ENCODE results near the gene KLHDC9.
"Not testable (repeated sequence)": the region's sequence is repeated elsewhere in the genome, so short reads cannot be mapped to it uniquely, and the experiment has no call there.

The KLHDC9 gene

DNA sequence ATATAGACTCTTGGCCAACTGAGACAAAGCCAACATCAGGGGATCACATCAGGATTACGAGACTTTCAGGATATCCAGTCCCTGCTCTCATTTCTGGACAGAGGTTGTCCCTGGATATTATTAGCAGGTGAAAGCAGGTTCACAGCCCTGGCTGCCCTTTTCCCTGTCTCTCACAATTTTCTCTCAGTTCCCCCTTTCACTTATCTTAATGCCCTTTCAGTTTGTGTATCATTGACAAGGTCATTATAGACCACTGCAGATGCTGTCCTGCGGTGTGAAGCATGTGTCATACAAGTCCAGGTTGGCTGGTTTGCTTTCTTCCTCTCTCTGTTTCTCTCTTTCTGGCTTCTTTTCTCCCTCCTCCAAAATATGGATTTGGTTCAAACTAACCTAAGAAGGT lies 2.1 kb upstream of the KLHDC9 start:
- no peak for DNase-seq (ENCODE audit: low read depth in 2 of 2)

DNA sequence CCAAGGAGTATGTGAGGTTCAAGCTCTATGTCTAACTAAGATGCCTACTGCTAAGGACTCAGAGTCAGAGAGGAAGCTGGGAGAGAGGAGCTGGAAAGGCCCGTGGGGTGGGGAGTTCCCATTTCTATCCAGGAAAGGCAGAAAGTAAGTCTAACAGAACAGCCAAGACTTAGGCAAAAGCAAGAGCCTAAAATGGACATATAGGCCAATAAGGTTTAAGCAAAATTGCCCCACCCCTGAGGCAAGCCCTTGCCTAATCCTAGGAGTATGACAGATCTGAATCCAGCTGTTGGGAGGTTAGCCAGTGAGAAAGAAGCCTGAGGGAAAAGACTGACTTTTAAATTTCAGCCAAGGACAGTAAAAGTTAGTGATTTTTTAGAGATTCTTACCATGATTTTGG lies 1.6 kb upstream of the KLHDC9 start:
- DNase-seq (ENCODE audit: low read depth in 2 of 2), result no peak

DNA sequence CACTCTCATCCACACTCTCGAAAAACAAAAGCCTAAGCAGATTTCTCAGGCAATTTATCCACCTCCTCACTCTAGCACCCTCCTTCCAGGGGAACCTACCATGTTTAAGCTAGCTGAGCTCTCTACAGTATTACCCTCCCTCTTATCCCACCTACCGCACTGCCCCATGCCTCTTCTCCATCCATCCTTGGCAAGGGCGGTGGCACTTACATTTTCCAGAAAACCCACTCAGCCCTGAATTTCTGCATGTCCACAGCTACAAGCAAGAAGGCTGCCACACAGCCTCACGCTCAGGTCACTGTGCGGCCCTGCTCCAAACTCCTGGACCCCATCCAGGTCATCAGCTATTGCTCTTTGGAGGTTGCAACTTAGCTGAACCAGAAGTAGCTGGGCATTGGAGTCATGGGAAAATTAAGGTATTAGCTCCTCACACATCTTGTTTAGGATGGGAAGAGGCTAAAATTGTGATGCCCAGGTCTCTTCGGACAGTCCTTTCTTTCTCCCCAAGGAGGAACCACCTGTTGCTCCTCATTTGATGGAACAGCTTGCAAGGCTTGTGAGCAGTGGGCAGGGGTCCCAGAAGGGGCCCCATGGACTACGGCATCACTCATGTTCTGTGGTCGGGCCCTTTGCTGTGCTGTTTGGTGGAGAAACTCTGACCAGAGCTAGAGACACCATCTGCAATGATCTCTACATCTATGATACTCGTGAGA lies 1.1 kb downstream of the KLHDC9 start:
- no peak for DNase-seq (ENCODE audit: low read depth in 2 of 2)

DNA sequence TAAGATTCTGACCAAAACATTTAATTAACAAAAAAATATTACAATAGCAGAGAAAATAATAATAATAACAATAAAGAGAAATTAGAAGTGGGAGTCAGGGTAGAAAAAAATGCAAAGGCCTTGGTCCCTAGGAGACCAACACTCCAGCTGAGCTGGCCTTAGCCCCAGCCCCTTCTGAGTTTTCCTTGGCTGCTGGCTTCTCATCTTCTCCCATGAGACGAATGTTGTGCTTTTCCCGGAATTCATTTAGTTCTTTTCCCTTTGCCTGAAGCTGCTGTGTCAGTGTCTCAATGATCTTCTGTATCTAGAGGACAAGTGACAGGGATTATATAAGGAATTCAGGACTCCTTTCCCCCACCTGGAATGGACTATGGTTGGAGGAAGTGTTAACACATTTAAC lies 2.4 kb downstream of the KLHDC9 start:
- no peak for DNase-seq (ENCODE audit: low read depth in 2 of 2)

DNA sequence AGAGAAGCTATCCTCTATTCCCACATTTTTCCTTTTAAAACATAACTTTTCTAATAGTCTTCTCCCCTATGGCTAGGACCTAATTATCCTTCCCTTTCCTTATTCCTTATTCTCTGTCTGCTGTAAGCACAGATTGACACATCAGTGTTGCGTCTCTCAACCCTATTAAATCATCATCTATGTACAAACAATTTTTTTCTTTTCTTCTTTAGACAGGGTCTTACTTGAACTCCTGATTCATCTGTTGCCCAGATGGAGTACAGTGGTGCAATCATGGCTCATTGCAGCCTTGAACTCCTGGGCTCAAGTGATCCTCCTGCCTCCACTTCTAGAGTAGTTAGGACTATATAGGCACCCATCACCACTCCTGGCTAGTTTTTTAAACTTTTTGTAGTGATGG lies 8.3 kb downstream of the KLHDC9 start:
- DNase-seq (ENCODE audit: low read depth in 2 of 2), result no peak

DNA sequence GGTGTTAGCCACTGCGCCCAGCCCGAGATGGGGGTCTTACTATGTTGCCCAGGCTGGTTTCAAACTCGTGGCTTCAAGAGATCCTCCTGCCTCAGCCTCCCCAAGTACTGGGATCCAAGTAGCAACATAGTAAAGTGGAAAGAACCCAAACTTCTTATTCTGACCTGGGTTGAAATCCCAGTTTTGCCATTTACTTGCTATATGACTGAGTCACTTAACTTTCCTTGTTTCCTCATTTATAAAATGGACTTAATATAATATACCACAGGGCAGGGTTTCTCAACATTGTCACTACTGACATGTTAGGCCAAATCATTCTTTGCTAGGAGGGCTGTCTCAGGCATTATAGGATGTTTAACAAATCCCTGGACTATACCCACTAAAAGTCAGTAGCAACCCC lies 13.0 kb downstream of the KLHDC9 start:
- DNase-seq (ENCODE audit: low read depth in 2 of 2), result no peak

DNA sequence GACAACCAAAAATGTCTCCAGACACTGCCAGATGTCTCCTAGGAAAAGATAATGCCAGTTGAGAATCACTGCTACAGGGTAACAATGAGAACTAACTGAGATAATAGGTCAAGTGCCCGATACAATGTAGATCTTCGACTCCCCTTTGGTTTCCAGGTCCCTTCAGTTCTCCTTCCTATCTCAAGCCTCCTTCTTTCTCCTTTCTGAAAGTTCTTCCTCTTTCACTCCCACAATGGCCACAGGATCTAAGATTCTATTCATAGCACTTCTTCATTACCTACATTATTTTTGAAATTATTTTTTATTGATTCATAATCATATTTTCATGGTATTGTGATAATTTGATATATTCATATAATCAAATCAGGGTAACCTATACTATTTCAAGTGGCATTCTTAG lies 13.4 kb downstream of the KLHDC9 start:
- no peak for DNase-seq (ENCODE audit: low read depth in 2 of 2)

DNA sequence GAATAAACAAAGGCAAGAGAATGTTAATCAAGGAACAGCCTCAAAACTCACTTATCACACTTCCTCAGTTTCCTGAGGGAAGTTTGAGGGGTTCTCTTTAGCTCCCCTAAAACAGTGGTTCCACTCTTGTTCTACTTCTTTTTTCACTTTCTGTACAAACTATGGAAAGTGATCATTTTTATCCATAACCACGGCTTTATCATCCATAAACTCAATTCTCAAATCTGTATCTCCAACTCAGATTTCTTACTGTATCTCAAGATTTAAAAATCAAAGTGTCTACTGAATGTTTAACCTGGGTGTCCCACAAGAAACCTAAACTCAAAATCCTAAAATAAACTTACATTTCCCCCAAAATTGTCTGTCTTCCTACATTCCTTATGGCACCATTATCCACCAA lies 15.8 kb downstream of the KLHDC9 start:
- DNase-seq (ENCODE audit: low read depth in 2 of 2), result no peak

DNA sequence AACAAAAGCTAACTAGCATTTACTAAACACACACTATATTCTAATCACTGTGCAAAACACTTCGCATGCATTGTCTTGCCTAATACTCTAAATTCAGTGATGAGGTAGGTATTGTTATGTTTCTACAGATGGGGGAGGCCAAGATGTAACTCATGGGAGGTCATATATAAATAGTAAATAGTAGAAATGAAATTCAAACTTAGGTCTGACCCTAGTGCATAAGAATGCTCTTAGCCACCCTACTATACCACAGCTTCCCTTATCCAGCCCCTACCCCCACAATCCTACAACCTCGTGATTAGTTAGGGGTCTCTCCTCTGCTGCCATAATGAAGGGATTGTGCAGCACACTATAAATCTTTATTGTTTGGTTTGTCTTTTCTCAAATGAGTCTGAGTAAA lies 16.4 kb downstream of the KLHDC9 start:
- DNase-seq (ENCODE audit: low read depth in 2 of 2), result no peak

DNA sequence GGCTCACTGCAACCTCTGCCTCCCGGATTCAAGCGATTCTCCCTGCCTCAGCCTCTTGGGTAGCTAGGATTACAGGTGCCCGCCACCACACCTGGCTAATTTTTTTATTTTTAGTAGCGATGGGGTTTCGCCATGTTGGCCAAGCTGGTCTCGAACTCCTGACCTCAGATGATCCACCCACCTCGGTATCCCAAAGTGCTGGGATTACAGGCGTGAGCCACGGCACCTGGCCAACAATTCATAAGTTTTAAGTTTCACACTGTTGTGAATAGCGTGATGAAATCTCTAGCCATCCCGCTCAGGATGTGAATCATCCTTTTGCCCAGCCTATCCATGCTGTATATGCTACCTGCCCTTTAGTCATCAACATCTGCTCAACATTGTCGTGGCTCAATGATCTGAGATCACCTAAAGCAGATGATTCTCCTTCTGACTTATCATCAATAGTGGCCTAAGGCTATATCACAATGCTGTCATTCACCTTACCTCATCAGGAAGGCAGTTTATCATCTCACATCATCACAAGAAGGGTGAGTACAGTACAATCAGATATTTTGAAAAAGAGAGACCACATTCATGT lies 17.1 kb downstream of the KLHDC9 start:
- DNase-seq (ENCODE audit: low read depth in 2 of 2), result no peak

DNA sequence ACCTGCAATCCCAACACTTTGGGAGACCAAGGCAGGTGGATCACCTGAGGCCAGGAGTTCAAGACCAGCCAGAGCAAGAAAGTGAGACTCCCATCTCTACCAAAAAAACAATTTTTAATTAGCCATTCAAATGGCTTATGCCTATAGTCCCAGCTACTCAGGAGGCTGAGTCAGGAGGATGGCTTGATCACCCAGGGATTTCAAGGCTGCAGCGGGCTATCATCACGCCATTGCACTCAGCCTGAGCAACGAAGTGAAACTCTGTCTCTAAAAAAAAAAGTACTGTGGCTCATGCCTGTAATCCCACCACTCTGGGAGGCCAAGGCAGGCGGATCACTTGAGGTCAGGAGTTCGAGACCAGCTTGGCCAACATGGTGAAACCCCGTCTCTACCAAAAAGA lies 17.8 kb downstream of the KLHDC9 start:
- DNase-seq (ENCODE audit: low read depth in 2 of 2), result not testable (repeated sequence)

DNA sequence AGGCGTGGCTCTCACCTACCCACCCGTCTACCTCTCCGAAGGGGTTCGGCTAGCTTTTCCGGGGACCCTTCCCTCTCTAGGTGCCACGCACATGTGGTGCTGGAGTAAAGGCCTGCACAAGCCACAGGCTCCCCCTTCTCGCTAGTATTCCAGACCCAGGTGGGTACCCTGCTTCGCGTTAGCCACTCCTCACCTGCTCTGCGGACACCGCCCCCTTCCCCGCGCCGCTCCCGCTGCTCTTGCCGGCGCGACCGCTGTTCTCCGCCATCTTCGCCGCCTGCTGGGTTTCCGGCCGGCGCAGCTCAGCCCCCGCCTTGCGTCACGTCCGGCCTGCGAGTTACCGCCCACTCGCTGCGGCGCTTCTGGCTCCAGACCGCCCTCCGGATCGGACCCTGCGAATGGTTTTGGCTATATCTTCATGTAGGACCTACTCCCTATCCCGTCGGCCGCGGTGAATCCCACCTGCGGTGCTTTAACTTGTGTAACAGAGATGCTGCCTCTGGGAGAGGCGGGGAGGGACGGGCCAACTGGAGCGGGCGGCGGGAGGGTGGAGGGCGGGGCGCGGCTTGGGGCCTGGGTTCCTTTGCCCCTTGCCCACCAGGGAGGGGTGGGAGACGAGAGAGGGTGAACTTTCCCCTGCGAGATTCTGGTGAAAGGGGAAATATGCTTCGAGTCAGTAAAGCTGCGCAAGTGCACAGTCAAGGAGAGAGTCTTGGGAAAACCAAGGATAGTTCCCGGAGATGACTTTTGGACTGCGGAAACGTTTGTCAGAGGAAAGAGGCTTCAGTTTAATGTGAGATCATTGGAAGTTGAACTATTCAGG lies 19.8 kb downstream of the KLHDC9 start, which contains the start of the genes NIT1 and PFDN2:
TSS of gene NIT1 (plus strand) at position 347 of the 823 bp plus-strand sequence. CDS start at position 419, 72 bp downstream.
TSS of gene PFDN2 (minus strand) at position 279 of the 823 bp plus-strand sequence. CDS start at position 268, 11 bp downstream.
- peak; percentile 68 to 71 for DNase-seq (ENCODE audit: low read depth in 2 of 2)

DNA sequence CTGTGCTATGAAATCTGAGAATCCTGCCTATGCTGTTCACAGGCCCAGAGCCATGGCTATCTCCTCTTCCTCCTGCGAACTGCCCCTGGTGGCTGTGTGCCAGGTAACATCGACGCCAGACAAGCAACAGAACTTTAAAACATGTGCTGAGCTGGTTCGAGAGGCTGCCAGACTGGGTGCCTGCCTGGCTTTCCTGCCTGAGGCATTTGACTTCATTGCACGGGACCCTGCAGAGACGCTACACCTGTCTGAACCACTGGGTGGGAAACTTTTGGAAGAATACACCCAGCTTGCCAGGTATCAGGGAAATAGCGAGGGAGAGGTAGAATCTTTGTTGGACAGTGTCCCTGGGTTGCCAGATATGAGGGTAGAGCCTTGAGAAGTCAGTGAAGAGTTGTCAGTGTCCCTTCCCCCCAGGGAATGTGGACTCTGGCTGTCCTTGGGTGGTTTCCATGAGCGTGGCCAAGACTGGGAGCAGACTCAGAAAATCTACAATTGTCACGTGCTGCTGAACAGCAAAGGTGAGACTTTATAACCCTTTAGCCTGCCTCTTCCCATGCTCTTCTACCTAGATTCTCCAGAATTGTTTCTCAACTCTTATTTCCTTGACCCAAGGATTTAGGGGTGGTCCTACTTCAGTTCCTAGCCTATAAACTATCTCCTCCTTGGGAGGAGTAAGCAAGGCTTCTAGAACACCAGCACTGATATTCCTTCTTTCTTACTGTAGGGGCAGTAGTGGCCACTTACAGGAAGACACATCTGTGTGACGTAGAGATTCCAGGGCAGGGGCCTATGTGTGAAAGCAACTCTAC lies 21.1 kb downstream of the KLHDC9 start:
- DNase-seq (ENCODE audit: low read depth in 2 of 2), result peak in 1 of 2 donors; percentile 18

DNA sequence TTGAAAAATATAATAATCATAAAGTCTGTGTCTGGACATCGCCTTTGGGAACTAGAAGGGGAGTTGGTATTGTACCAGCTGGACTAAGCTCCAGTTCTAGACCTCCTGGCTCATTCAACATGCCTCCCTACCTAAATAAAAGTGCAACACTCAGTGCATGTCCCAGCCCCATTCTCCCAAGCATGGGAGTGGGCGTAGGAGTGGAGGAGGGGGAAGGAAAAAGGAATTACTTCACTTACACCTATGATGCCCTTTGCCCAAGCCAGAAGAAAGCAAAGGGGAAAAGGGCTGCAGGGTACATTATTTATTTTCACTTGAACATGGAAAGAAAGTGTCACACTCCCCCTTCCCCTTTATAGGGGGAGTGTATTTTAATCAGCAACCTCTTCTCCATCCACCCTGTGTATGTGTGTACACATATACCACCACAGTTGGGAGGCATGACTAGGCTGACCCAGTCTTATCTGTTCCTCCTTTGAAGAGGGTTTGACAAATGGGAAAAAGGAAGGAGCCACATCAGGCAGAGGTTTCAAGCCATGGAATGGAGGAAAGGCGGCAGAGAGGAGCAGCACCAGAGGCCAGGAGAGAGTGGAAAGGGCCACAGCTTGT lies 23.0 kb downstream of the KLHDC9 start:
- no peak for DNase-seq (ENCODE audit: low read depth in 2 of 2)

DNA sequence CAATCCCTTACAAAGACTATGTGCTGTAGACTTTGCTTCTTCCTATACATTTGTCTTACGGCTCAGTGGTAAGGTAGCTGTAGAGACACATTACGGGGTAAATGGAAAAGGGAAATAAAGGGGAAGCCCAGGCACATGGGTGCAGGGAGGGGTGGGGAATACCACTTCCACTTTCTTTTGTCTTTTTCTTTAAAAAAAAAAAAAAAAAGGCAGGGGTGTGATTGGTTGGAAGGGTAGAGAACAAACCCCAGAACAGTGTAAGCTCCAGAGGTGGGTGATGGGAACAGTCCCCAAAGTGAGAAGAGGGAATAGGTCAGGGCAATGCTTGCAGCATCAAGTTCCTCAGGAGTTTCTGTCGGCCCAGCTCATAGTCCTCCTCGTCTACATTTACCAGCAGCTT lies 23.7 kb downstream of the KLHDC9 start:
- DNase-seq (ENCODE audit: low read depth in 2 of 2), result no peak

DNA sequence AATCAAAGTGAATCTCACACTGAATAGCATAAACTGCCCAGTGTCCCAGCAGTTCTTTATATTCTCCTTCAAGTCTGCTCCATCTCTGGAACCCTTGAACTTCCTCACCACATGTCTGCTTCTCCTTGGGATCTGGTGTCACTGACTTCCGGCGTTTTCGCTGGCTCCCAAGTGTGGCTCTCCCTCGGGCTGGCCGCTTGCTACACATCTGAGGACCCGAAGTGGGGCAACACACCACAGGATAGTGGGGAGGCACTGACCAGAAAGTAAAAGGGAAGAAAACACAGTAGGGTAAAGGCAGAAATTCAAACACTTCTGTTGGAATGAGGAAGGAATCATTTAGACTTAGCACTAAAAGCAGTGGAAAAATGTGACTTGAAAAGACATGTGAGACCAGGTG lies 24.8 kb downstream of the KLHDC9 start:
- DNase-seq (ENCODE audit: low read depth in 2 of 2), result no peak

DNA sequence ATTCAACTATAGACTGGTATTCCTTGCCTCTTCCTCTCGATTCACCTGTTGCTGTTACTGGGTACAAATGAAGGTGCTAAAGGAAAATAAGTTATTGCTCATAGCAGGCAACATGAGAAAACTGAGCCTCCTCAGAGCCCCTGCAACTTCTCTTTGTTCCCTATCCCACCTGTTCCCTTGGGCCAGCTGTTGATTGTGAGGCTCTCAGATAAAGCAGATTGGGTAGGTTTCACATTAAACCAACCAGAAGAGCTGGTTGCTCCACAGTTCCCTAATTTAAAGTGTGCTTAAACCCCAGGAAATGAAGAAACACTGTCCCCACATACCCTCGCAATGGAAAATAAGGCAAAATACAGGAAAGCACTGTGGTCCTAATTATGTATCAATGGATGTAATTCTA lies 29.5 kb downstream of the KLHDC9 start:
- DNase-seq (ENCODE audit: low read depth in 2 of 2), result no peak

DNA sequence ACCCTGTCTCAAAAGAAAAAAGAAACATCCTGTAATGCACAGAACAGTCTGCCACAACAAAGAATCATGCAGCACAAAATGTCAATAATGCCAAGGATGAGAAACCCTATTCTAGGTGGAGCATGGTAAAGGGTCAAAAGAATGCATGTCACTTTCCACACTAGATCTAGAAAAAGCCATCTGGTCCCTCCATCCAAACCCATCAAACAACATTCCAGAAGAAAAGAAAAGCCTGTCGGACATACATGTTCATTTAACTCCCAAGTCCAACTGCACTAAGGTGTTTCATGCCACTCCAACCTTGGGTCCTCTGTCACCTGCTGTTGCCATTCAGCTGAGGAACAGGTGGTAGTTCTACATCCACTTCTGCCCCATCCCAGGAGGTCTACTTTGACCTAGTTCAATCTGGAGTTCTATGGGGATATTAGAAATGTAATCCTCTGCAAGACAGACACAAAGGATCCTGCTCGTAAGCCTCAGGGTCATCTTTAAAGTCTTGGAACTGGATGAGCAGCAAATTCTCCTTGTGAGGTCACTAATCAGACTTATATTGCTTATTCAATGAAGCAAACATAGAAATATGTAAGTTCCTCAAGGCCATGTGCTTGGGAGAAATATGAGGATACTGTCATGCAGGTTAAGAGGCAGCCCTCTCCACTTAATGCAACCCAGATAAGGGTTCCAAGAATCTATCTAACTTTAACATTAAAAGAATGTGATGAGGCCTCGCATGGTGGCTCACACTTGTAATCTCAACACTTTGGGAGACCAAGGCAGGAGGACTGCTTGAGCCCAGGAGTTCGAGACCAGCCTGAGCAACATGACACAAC lies 30.6 kb downstream of the KLHDC9 start:
- no peak for DNase-seq (ENCODE audit: low read depth in 2 of 2)

DNA sequence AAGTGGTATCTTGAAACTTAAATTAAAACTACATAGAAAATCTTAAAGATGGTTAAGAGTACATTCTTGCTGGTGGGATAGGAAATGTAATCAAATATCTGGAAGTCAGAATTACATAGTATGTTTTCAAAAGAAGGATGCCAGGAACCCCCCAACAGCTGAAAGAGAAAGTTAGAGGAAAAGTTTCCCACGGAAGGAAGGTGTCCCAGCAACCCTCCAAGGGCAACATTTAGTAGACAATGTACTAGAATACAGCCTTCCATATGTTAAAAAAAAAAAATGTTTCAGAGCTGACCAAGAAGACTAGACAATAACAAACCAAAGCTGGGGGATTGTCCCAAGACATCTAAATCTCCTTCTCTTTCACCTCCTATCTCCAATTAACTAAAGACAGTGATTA lies 32.1 kb downstream of the KLHDC9 start:
- no peak for DNase-seq (ENCODE audit: low read depth in 2 of 2)
